K562 (cell line): Measurements from ENCODE around the gene DARS2. TPM values are rescaled to one million over a fixed set of nuclear protein-coding genes. Genes with fewer than 3 reads are reported as not detected.

ENCODE experiments used
- ARID4B ChIP-seq: sonication (generic); formaldehyde crosslinking; IDR thresholded peaks from 2 replicates; pipeline ENCODE4 v1.8.0; 2022; ENCODE audit warnings: mild to moderate bottlenecking, missing genetic modification reagents
- CBX1 ChIP-seq: sonication (generic); IDR thresholded peaks from 2 replicates; pipeline ENCODE4 v1.6.1; 2016; ENCODE audit warnings: antibody characterized with exemption, low read depth, mild to moderate bottlenecking
- ELF1 ChIP-seq: fragments of 200-800 bp; sonication (Bioruptor generic); IDR thresholded peaks from 2 replicates; pipeline ENCODE4 v1.6.1; 2016; ENCODE audit warnings: missing genetic modification characterization, missing compliant biosample characterization
- HOMEZ ChIP-seq: fragments of 250-450 bp; sonication (Bioruptor Pico); IDR thresholded peaks from 2 replicates; pipeline ENCODE4 v1.4.0; 2020; ENCODE audit warnings: mild to moderate bottlenecking, moderate library complexity
- MYC ChIP-seq, 2 experiments: fragments of 250-450 bp in 1 of 2; sonication (Bioruptor Pico) in 1 of 2; IDR thresholded peaks; 2 replicates each; pipeline versions ENCODE4 v1.5.1 to v1.6.1; 2012 to 2021; ENCODE audit warnings: low read depth in 2 of 2, borderline replicate concordance in 1 of 2, improper control_type of control experiment in 1 of 2, low read length in 1 of 2, mild to moderate bottlenecking in 1 of 2, moderate library complexity in 1 of 2
- MYNN ChIP-seq, 2 experiments: sonication (generic); formaldehyde crosslinking in 1 of 2; IDR thresholded peaks; 2 replicates each; pipeline versions ENCODE4 v1.5.0 to v1.6.1; 2016 to 2020; ENCODE audit warnings: antibody characterized with exemption in 1 of 2, missing genetic modification reagents in 1 of 2
- NFATC3 ChIP-seq: fragments of 450-650 bp; IDR thresholded peaks from 2 replicates; pipeline ENCODE4 v1.6.1; 2017; ENCODE audit warnings: mild to moderate bottlenecking
- RFX5 ChIP-seq: IDR thresholded peaks from 2 replicates; pipeline ENCODE4 v1.6.1; 2011; ENCODE audit warnings: low read depth, mild to moderate bottlenecking, improper control_type of control experiment, low read length
- SMAD1 ChIP-seq: fragments of 150-350 bp; IDR thresholded peaks from 2 replicates; pipeline ENCODE4 v1.6.1; 2014; ENCODE audit warnings: low read length, low read depth; ENCODE audit not compliant: partially characterized antibody
- SMARCA5 ChIP-seq: fragments of 450-650 bp; IDR thresholded peaks from 2 replicates; pipeline ENCODE4 v1.6.1; 2016
- SNAPC5 ChIP-seq: fragments of 250-450 bp; sonication (Bioruptor Pico); IDR thresholded peaks from 2 replicates; pipeline ENCODE4 v1.8.0; 2021; ENCODE audit warnings: moderate library complexity, mild to moderate bottlenecking, inconsistent platforms
- TFAP4 ChIP-seq: sonication (generic); formaldehyde crosslinking; IDR thresholded peaks from 2 replicates; pipeline ENCODE4 v1.8.0; 2022; ENCODE audit warnings: missing genetic modification reagents, mild to moderate bottlenecking, moderate library complexity, borderline replicate concordance
- ZNF217 ChIP-seq: sonication (generic); formaldehyde crosslinking; IDR thresholded peaks from 2 replicates; pipeline ENCODE4 v1.8.0; 2022; ENCODE audit warnings: mild to moderate bottlenecking, missing genetic modification reagents
- ZNF395 ChIP-seq: fragments of 200-800 bp; sonication (Bioruptor generic); IDR thresholded peaks from 2 replicates; pipeline ENCODE4 v1.6.1; 2017; ENCODE audit warnings: missing genetic modification characterization, missing compliant biosample characterization
- ZNF444 ChIP-seq: fragments of 250-450 bp; sonication (Bioruptor Pico); IDR thresholded peaks from 2 replicates; pipeline ENCODE4 v1.4.0; 2020; ENCODE audit warnings: mild to moderate bottlenecking, moderate library complexity
- ZZZ3 ChIP-seq: fragments of 450-650 bp; IDR thresholded peaks from 2 replicates; pipeline ENCODE4 v1.6.1; 2016; ENCODE audit warnings: antibody characterized with exemption, mild to moderate bottlenecking, moderate library complexity
- polyA plus RNA-seq, 8 experiments: library from polyadenylated mRNA; depleted of rRNA in 4 of 8; stranded (reverse) in 5 of 8; unstranded in 3 of 8; fragments of >200 nt; fragmentation: Nextera tagmentation in 2 of 8; fragmentation: Illumina TruSeq in 1 of 8; extraction: Ambion mirVana in 2 of 8; extraction: Trizol in 1 of 8; gene quantifications; 2 replicates each; pipeline versions ENCODE4 v1.2.1 to v1.2.3, GENCODE V29; 2011 to 2014; ENCODE audit warnings: inconsistent platforms in 1 of 8, missing spikeins in 1 of 8
- total RNA-seq, 7 experiments: library from RNA; depleted of rRNA in 6 of 7; stranded (reverse); fragments of >200 nt in 6 of 7; fragmentation: Illumina TruSeq in 2 of 7; extraction: Trizol in 2 of 7; gene quantifications; 2 replicates each; pipeline versions ENCODE4 v1.2.1 to v1.2.3, GENCODE V29; 2011 to 2021; ENCODE audit warnings: low replicate concordance in 1 of 7

Gene DARS2
- total and polyA plus RNA-seq, 9 of the 15 experiments (the other 6 are each of a cell fraction or from before 2014, with no cell fraction given) = 36.4 to 96.7 (median 68.6) TPM

- TF ChIP-seq MYNN (IDR thresholded peaks at IDR 0.05) (no peak), MYNN (CRISPR knock-in tag; IDR thresholded peaks at IDR 0.05) (no peak), MYC (IDR thresholded peaks at IDR 0.05; ENCODE audit: low read depth, low read length) (peak; percentile 65; the same call in 1 of the 2 replicates), MYC (CRISPR knock-in tag; IDR thresholded peaks at IDR 0.05; ENCODE audit: borderline replicate concordance, low read depth) (no peak), ARID4B (CRISPR knock-in tag) (peak; percentile 74; the same call in 1 of the 2 replicates), ZNF217 (CRISPR knock-in tag) (no peak), ZZZ3 (no peak), ELF1 (tag) (peak; percentile 98), SMAD1 (no peak), ZNF444 (CRISPR knock-in tag) (peak; percentile 79), HOMEZ (CRISPR knock-in tag) (no peak), SNAPC5 (CRISPR knock-in tag) (no peak), TFAP4 (peak; percentile 89), RFX5 (no peak), ZNF395 (no peak), NFATC3 (no peak), SMARCA5 (0 out of 2 replicates have a peak, but pooled peaks have one; percentile 50), CBX1 (no peak)
Observed at GRCh38 chr1:173868266-173869020, 44.0 kb downstream of the DARS2 start, which contains the start of gene ZBTB37 (continued).
